GM21360 (cell line): Measurements from ENCODE around the gene FHAD1.
"Not testable (repeated sequence)": the region's sequence is repeated elsewhere in the genome, so short reads cannot be mapped to it uniquely, and the experiment has no call there.

Experiments used
- ATAC-seq: cut with Tn5 transposase; IDR thresholded peaks from one replicate; pipeline ENCODE4 v1.9.1; 2021; ENCODE audit warnings: mild to moderate bottlenecking, moderate library complexity; ENCODE audit not compliant: unreplicated experiment

The FHAD1 gene

DNA sequence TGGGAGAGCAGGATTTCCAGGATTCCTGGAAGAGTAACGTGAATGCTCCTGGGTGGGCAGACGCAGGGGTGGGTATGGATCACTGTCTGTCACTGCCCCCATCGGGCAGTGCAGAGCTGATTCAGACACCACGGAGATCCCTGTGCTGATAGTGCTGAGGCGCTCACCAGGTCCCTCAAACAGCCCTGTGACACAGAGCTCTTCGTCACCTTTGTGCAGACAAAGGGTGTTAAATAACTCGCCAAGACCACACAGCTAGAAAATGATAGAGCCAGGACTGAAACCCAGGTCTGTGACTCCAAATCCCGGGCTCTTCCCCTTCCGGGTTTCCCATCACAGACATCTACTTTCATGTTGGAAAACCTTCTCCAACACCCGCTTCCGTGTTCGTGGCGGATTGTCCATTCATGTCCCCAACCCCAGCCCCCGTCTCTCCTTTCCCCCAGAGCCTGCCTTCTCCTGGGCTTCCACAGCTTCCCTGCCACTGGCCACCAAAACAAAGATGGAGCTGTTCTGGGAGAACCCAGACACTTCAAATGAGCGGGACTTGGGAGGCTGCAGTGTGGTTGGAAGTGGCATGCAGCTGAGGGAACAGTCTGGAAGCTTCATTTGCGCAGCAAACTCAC lies 165.3 kb downstream of the FHAD1 start:
- no peak for ATAC-seq

DNA sequence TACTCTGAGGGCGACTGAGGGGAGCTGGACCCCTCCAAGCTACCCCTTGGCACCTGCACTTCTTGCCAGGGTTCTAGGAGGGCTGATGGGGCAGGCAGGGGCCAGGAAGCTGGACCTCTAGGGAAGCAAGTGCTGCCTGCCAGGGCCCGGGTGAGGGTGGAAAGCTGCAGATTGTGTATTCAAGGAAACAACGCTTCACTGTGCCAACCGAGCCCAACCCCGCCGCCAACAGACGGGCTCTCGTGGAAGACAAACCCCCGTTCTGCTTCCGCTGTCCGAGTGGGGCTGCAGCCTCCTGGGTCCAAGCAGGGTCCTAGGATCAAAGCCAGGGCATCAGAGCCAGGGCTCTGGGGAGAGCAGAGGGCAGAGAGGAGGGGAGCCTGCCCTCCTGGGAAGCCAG lies 165.8 kb downstream of the FHAD1 start:
- no peak for ATAC-seq

DNA sequence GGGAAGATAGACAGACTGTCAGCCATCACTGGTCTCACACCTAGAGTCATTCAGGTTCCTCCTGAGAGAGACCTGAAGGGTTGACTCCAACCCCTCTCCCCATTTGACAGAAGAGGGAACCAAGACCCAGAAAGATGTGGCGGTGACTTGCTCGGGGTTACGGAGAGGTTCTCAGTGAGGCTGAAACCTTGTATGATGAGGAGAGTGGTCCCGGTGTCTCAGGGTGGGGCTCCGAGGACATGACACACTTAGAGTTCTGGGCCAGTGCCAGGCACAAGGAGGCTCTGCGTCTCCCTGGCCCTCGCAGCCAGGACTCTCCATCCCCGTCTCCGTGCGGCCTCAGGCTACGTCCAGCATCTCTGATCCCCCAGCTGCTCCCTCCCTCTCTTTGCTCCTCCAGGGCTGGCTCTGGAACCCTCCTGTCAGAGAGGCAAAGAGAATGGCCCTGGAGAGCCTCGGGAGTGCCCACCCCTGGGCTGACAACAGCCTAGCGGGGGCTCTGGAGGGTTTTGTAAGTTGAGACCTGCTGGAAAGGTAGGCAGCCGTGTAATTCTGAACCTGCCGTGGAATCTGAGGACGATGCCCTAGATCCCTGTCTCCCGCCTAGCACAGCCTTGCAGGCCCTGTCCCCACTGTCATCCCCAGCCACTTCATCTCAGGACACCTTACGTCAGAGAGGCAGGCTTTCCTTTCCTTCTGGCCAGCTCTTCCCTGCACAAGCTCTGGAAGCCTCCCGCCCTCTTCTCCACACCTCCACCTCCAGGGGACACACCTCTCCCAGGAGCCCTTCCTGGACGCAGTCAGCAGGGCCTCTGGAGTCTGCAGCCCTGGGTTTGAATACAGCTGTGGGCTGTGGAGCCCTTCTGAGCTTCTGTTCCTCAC lies 166.8 kb downstream of the FHAD1 start:
- no peak for ATAC-seq

DNA sequence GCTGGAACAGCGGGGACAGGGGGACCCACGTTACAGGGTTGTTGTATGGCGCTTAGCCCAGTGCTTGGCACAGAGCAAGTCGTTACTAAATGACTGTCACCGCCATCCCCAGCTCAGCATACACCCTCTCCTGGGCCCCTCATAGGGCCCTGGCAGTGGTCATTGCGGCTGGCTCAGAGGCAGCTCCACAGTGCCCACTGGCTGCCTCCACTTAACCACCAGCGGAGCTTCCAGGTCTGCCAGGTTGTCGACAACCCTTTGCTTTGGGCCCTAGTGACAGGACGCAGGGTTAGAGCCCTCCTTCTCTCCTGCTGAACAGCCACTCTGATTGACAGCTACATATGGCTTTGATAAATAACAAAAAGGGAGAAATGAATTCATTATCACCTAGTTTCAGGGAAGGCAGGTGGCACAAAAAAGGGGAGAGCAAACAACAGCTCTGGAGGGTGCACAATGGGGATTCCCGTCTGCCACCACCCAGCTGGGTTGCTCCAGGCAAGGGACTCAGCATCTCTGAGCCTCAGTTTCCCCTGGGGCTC lies 167.5 kb downstream of the FHAD1 start:
- no peak for ATAC-seq

DNA sequence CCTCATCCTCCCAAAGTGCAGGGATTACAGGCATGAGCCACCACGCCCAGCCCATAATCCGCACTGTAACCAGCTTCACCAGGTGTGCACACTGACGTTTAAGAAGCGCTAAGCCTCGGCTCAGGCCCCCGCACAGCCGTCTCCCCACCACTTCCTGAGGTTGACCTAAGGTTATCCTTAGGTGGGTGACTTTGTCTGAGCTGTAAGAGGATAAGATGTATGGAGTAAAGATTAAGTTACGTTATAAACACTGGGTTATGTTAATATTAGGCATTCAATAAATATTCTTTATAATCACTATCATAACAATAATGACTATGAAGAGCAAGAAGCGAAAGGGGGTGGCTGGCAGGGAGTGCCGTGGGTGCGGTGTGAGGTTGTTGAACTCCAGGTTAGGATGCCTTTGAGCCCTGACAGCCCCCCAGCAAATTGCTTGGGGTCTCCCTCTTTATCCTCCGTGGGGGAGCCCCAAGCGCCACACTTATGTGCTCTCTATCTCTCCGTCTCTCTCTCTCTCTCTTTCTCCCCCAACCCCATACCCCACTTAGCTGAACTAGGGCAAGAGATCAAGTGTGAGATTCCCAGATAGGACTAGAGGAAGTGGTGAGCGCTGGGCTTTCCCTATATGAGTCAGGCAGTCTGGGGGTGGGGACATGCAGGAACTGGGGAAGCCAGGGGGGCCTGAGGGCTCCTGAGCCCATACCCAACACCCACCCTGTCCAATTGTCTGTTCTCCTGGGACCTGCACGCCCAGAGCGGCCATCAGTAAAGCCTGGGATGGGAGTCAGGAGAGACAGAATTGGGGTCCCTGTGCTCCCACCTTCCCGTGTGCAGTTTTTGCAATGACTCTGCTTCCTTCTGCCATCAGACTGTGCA lies 170.3 kb downstream of the FHAD1 start:
- ATAC-seq: no peak

DNA sequence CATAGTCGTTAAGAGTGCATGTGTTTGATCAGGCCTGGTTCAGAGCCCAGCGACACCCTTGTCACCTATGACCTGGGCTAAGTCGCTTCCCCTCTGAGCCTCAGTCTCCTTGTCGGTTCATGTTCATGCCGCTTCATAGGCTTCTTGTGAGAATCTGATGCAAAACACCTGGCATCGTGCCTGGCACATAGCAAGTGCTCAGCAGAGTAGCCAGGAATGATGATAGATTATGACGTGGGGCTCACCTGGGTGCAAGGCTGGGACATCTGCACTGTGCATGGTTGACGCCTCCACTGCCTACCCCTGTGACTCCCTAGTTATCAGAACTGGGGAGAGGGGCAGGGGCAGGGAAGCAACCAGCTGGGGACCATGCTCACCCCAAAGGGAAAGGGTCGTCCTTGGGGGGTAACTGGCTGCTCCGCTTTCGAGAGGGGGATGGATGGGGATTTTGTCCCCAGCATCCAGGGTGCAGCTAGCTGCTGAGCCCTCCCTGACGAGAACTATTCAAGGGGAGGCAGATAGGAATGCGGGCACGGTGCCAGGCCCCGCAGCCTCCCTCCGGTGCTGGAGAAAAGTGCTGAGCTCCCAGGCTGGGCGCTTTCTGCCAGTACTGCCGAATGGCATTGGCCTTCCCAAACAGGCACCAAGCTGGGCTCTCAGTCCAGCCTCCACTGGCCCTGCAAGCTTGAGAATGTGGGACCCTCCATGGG lies 171.9 kb downstream of the FHAD1 start:
- ATAC-seq: no peak

DNA sequence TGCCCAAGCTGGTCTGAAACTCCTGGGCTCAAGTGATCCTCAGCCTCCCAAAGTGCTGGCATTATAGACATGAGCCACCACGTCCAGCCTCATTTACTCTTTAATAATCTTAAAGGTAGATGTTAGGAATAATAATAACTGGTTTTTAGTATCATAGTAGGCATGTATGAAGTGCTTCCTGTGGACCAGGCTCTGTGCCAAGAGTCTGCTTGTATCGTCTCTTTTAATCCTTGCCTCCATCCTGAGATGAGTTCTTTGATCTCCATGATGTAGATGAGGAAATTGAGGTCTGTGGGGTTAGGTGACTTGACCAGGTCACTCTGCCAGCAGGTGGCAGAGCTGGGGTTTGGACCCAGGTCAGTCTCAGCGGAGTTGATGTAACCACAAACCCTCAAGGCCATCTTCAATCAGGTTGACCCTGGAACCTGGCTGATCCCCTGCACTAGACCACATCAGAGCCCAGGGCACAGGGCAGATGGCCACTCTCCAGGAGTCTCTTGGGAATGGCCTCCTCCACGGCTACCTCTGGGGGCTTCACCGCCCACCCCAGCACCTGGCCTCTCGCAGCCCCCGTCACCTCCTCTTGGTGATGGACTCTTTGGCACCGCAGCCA lies 173.9 kb downstream of the FHAD1 start:
- ATAC-seq: no peak

DNA sequence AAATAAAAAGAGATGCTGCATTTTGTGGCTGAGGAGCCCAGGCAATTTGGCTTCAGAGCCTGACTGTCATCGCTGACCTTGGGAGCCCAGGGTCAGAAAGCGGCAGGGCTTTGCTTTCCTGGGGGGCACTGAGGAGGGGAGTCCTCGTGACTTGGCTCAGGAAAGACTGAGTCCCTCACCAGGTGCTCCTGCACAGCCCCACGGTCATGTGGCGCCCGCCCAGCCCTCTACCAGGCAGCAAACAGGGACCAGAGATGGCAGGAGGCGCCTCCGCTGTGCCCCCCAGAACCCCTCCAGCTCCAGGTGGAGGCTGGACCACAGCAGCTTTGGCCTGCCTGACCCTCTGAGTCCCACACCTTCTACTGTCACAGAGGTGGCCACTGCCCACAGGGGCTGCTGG lies 175.8 kb downstream of the FHAD1 start:
- ATAC-seq: no peak

DNA sequence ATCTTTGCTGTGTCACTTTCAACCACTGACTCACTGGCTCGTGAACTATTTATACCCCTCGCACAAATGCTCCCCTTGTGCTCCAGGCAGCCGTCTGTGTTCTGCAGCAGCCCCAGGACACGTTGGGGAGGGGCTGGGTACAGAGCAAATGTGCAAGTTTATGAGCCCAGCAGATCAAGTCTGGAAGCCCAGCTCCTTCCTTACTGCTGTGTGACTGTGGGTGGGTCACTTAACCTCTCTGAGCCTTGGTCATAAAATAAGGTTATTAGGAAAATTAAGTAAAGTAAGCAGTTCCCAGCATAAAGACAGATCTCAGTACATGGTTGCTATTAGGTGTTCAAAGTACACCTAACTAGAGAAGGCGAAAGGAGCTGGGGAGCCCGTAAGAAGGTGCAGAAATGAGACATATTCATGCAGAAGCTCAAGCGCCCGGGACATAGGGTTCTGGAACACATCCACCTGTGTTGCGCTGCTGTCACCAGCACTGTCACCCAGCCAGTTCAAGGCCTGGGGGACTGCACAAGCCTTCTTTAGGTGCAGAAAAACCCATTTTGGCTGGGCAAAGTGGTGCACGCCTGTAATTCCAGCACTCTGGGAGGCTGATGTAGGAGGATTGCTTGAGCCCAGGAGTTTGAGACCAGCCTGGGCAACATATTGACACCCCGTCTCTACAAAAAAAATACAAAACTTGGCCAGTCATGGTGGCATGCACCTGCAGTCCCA lies 176.5 kb downstream of the FHAD1 start:
- no peak for ATAC-seq

DNA sequence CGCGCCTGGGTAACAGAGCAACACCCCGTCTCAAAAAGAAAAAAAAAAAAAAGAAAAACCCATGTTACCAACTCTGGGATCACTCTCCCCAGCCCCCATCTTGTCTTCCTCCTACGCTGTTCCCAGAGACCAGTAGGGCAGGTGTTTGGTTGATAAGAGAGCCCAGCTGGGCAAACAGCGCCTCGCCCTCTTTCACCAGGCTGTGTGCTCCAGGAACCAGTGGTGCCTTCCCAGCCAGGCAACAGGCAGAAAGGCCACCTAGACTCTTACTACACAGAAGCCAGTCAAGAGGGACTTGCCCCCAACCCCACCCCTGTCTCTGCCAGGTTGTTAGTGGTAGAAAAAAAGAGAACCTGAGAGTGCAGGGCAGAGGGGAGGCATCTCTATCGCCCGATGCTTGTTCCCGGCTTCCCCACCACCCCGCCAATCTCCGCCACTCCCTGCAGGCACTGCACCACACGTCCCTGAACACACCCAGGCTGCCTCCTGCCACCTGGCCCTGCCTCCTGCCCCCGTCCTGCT lies 177.2 kb downstream of the FHAD1 start:
- no peak for ATAC-seq

DNA sequence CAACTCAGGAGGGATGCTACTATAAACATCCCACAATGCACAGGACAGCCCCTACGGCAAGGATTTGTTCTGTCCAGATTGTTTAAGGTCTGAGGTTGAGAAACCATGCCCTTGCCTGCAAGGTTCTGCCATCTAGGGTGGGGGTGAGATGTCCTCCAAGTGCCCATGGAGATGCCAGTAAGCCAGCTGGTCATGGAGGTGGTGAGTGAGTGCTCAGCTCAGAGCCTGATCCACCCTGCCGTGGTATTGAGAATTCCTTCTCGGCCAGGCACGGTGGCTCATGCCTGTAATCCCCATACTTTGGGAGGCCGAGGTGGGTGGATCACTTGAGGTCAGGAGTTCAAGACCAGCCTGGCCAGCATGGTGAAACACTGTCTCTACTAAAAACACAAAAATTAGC lies 178.0 kb downstream of the FHAD1 start:
- no peak for ATAC-seq

DNA sequence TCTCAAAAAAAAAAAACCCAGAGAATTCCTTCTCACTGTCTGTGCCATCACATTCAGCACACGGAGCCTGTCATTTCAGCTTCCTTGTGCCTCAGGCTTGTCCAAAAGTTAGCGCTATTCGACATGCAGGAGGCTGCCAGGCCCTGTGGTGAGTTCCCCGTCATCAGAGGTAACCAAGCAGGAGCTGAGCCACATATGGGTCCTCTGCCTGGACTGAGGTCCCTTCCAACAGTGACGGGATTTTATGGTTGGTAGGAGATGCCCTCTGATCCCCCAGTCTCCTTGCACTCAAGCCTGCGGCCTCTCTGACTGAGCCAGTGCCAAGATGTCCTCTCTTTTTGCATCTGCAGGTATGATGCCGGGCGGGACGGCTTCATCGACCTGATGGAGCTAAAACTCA lies 178.5 kb downstream of the FHAD1 start:
- no peak for ATAC-seq

DNA sequence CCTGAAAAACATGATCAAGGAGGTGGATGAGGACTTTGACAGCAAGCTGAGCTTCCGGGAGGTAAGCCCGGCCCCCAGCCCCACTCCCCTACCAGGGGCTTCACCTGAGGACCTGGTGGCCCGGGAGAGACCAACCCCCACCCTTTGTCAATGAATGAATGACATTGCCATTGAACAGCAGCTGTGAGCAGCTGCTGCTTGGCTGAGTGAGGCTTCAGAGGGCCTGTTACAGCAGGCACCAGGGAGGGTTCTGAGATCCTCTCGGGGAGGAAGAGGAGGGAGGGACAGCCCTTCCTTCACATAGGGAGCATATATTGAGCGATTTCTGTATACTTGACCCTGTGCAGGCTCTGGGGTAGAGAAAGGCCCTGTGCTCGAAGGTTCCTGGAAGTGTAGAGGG lies 178.9 kb downstream of the FHAD1 start:
- ATAC-seq: no peak

DNA sequence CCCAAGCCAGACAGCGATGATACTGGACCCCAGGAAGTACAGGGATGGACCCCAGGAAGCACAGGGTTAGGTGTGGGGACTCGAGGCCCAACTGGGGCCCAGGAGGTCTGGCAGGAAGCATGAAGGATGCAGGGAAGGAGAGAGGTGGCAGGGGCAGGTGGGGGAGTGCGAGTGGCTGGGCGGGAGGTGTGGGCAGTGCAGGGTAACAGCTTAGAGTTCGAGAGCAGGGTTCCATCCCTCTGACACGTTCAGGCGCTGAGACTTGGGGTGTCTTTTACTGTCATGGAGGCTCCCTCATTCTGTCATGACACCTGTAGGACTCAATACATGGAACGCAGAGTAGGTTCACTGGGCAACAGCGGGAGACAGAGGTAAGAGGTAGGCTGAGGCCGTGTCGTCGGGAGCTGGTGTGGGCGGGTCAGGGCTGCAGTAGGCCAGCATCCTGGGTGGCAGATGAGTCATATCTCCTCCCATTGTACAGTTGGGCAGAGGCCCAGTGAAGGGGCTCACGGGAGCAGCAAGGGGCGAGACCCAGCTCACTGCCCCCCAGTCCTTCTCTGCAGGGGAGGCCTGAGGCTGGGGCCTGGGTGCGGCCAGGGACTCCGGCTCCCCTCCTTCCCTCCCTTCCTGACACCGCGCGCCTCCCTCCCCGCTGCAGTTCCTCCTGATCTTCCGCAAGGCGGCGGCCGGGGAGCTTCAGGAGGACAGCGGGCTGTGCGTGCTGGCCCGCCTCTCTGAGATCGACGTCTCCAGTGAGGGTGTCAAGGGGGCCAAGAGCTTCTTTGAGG lies 179.7 kb downstream of the FHAD1 start:
- ATAC-seq: no peak

DNA sequence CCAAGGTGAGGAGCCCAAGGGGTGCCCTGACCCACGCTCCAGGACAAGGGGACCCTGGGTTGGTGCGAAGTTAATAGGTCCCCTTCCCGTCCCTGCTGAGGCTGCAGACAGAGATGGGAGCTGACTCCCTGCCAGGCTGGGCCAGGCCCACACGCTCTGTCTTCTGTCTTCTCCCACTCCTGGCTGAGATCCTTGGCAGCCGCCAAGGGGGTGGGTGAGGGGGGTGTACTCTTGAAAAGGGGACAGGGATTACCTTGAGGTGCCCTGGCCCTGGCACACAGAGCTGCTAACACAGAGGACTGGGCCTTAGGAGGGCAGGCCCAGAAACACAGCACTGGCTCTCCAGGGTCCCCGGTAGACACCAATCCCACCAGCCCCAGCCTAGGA lies 180.2 kb downstream of the FHAD1 start:
- ATAC-seq: no peak

DNA sequence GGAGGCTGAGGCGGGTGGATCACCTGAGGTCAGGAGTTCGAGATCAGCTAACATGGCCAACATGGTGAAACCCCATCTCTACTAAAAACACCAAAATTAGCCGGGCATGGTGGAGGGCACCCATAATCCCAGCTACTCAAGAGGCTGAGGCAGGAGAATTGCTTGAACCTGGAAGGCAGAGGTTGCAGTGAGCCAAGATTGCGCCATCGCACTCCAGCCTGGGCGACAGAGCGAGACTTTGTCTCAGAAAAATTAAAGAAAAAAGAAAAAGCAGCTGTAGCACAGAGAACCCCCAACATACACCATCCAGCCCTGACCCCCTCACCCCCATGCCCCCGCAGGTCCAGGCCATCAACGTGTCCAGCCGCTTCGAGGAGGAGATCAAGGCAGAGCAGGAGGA lies 181.2 kb downstream of the FHAD1 start:
- ATAC-seq: not testable (repeated sequence)

DNA sequence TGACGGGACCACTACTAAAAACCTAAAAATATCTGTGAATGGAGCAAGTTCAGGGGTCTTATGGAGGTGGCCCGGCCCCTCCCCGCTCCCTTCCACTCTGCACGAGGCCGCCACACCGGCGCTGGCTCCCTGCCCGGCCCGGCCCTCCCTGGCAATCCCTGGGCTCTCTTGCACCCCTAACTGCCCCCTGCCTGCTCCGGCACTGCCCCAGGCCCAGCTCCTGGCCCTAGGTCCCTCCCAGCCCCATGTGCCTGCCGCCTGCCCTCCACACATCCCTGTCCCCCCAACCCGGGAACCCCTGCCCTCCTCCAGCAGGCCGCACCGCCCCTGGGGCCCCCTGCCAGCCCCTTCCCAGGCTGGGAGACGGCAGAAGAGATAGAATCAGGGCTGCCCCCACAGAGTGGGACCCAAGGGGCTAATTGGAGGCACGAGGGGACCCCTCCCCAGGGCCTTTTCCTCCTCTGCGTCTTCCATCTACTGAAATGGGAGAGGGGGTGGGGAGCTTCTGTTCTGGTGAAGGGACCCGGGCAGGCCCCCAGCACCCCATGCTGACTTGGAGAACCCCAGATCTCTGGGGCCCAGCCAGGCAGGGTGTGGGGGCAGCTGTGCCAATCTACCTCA lies 181.9 kb downstream of the FHAD1 start:
- ATAC-seq: no peak

DNA sequence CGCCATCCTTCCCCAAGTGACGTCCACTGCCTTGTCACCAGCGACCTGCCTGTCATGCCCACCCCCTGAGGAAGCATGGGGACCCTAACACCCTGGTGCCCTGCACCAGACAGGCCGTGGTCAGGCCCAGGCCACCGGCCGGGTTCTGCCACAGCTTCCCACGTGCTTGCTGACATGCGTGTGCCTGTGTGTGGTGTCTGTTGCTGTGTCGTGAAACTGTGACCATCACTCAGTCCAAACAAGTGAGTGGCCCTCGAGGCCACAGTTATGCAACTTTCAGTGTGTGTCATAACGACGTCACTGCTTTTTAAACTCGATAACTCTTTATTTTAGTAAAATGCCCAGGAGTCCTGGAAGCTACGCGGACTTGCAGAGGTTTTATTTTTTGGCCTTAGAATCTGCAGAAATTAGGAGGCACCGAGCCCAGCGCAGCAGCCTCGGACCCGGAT lies 182.7 kb downstream of the FHAD1 start:
- no peak for ATAC-seq
